Caco-2 (cell line): ENCODE results near the gene TRPV4. TPM values are rescaled to one million over a fixed set of nuclear protein-coding genes. Genes with fewer than 3 reads are reported as not detected.

Experiments
- BruUV-seq: library from RNA; stranded (reverse); fragments of 400-500 nt; replicated peaks from 2 replicates; lab custom pipeline; 2021; lab: Mats Ljungman, UMichigan
- CTCF ChIA-PET: fragments of 300-600 bp; sonication (Branson Sonifier 250); formaldehyde crosslinking; loops from one replicate; lab custom pipeline; 2022; ENCODE audit warnings: antibody characterized with exemption; lab: Charles Lee
- POLR2A ChIA-PET: fragments of 300-600 bp; sonication (Branson Sonifier 250); formaldehyde crosslinking; loops from one replicate; lab custom pipeline; 2022; ENCODE audit warnings: antibody characterized with exemption; lab: Charles Lee
- DNase-seq, 2 experiments: peaks; one replicate each; pipeline versions ENCODE4 v3.0.0 to v3.0.0-alpha.2; 2020 to 2022
- H3K27me3 ChIP-seq: replicated peaks from 2 replicates; pipeline ENCODE4 v1.6.0; 2011; ENCODE audit warnings: low read length; ENCODE audit not compliant: control insufficient read depth, insufficient read depth
- H3K36me3 ChIP-seq: 2 replicates; pipeline ENCODE4 v1.5.1; 2011; ENCODE audit warnings: low read length; ENCODE audit not compliant: control insufficient read depth, insufficient read depth
- H3K4me1 ChIP-seq: fragments of 250-450 bp; sonication (Bioruptor Pico); 2 replicates; pipeline ENCODE4 v1.5.1; 2020; ENCODE audit warnings: mild to moderate bottlenecking
- H3K4me3 ChIP-seq: 2 replicates; pipeline ENCODE4 v1.5.1; 2011; ENCODE audit warnings: low read depth, mild to moderate bottlenecking, control low read depth, low read length
- H3K9me3 ChIP-seq: fragments of 250-450 bp; sonication (Bioruptor Pico); 2 replicates; pipeline ENCODE4 v1.5.1; 2020; ENCODE audit warnings: mild to moderate bottlenecking, moderate library complexity
- H3K27ac Mint-ChIP-seq: one replicate; pipeline ENCODE4 v1.8.0; 2022; ENCODE audit warnings: mixed read lengths; ENCODE audit not compliant: unreplicated experiment
- H3K27me3 Mint-ChIP-seq: one replicate; pipeline ENCODE4 v1.8.0; 2022; ENCODE audit warnings: mixed read lengths; ENCODE audit not compliant: insufficient read depth, unreplicated experiment
- H3K36me3 Mint-ChIP-seq: one replicate; pipeline ENCODE4 v1.8.0; 2022; ENCODE audit warnings: mild to moderate bottlenecking, mixed read lengths; ENCODE audit not compliant: insufficient read depth, unreplicated experiment
- H3K4me1 Mint-ChIP-seq: one replicate; pipeline ENCODE4 v1.8.0; 2022; ENCODE audit warnings: low read depth, mixed read lengths; ENCODE audit not compliant: unreplicated experiment
- H3K4me3 Mint-ChIP-seq: one replicate; pipeline ENCODE4 v1.8.0; 2022; ENCODE audit warnings: mild to moderate bottlenecking, moderate library complexity, mixed read lengths; ENCODE audit not compliant: unreplicated experiment
- H3K9me3 Mint-ChIP-seq: one replicate; pipeline ENCODE4 v1.8.0; 2022; ENCODE audit warnings: mixed read lengths; ENCODE audit not compliant: unreplicated experiment
- CTCF ChIP-seq, 2 experiments: fragments of 200-600 bp in 1 of 2; IDR thresholded peaks; 1 replicate in 1 of 2; 2 replicates in 1 of 2; pipeline versions ENCODE4 v1.5.1 to v1.8.0; 2011 to 2022; ENCODE audit warnings: antibody characterized with exemption in 1 of 2, control low read depth in 1 of 2, inconsistent platforms in 1 of 2, low read depth in 1 of 2, low read length in 1 of 2, mild to moderate bottlenecking in 1 of 2, moderate library complexity in 1 of 2; ENCODE audit not compliant: insufficient read depth in 1 of 2, severe bottlenecking in 1 of 2, unreplicated experiment in 1 of 2
- intact Hi-C: fragments of 100-400 bp; cut with micrococcal nuclease; formaldehyde crosslinking; loops from one replicate; pipeline ENCODE4 v1.10.0; 2022; ENCODE audit not compliant: unreplicated experiment
- total RNA-seq: library from RNA; stranded (reverse); gene quantifications from 2 replicates; pipeline ENCODE4 v1.2.3, GENCODE V29; 2022

TRPV4 gene
- total RNA-seq, 1 experiment from 2014 or later: not detected

DNA sequence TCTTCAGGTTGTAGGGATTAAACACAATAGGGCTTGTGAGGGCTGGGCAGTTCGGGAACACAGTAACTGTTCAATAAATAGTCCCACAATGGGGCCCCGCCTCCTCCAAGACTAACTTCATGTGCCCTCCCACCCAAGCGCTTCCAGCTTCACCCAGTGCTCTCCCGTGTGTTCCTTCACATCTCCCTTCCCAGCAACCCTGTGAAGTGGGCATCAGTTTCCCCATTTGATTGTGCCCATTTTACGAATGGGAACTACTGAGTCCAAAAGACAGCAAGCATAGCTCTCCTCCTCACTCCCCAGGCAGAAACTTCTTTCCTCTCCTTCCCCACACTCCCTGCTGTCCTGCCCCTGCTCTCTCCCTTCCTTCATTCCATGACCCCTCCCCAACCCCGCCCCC lies 6.2 kb upstream of the TRPV4 start:
- Histone ChIP-seq H3K9me3 (no peaks in the 10 kb centered on the region), H3K4me3 (no peak overlapping the region), H3K27me3 (no peaks in the 10 kb centered on the region), H3K36me3 (no peaks in the 10 kb centered on the region), H3K4me1 (no peaks in the 10 kb centered on the region)
- no peak for TF ChIP-seq CTCF (IDR thresholded peaks at IDR 0.05; ENCODE audit: insufficient read depth in 1 of 2, low read depth in 1 of 2, low read length in 1 of 2, severe bottlenecking in 1 of 2, unreplicated experiment in 1 of 2)
- BruUV-seq: no TSS peak
- no peak overlapping the region for H3K4me3 Mint-ChIP-seq
- ChIA-PET CTCF (no interaction called here), POLR2A (no interaction called here)
- H3K27me3 Mint-ChIP-seq: no peaks in the 10 kb centered on the region
- H3K4me1 Mint-ChIP-seq: no peaks in the 10 kb centered on the region
- no peak overlapping the region for H3K27ac Mint-ChIP-seq
- intact Hi-C loops: no loop called here
- no peaks in the 10 kb centered on the region for H3K36me3 Mint-ChIP-seq
- H3K9me3 Mint-ChIP-seq: no peaks in the 10 kb centered on the region
- DNase-seq: no peak

DNA sequence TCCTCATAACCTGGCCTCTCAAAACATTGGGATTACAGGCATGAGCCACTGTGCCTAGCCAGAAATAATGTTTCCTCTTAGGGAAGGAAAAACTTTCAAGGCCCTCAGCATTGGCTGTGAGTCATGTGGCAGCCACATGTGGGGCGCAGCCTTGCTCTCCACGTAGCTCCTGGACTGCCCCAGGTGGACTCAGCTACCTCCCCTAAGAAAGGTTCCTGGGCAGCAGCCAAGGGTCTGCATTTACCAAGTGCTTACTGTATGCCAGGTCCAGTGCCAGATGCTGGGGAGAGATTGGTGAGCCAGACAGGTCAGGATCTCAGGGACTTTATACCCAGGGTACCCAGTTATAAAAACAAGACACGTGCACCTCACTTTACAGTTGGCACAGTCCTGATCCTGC lies 3.7 kb upstream of the TRPV4 start:
- no peak for TF ChIP-seq CTCF (IDR thresholded peaks at IDR 0.05; ENCODE audit: insufficient read depth in 1 of 2, low read depth in 1 of 2, low read length in 1 of 2, severe bottlenecking in 1 of 2, unreplicated experiment in 1 of 2)
- BruUV-seq: no TSS peak
- intact Hi-C loops: no loop called here
- H3K27me3 ChIP-seq: no peaks in the 10 kb centered on the region
- ChIA-PET CTCF (interaction anchor here (2.1 kb wide), 1 partner anchor 8 kb away, joined by 4 read pairs; no protein-coding TSS in a partner anchor), POLR2A (no interaction called here)
- H3K4me3 Mint-ChIP-seq: no peak overlapping the region
- H3K36me3 Mint-ChIP-seq: no peaks in the 10 kb centered on the region
- no peak overlapping the region for H3K4me3 ChIP-seq
- DNase-seq: no peak
- H3K9me3 ChIP-seq: no peaks in the 10 kb centered on the region
- H3K4me1 ChIP-seq: no peaks in the 10 kb centered on the region
- H3K36me3 ChIP-seq: no peaks in the 10 kb centered on the region
- no peaks in the 10 kb centered on the region for H3K4me1 Mint-ChIP-seq
- H3K9me3 Mint-ChIP-seq: no peaks in the 10 kb centered on the region
- H3K27ac Mint-ChIP-seq: no peak overlapping the region
- no peaks in the 10 kb centered on the region for H3K27me3 Mint-ChIP-seq

GRCh38 chr12:109835827-109836226 lies 2.6 kb upstream of the TRPV4 start:
- no peaks in the 10 kb centered on the region for H3K27me3 ChIP-seq
- no peak for TF ChIP-seq CTCF (IDR thresholded peaks at IDR 0.05; ENCODE audit: insufficient read depth in 1 of 2, low read depth in 1 of 2, low read length in 1 of 2, severe bottlenecking in 1 of 2, unreplicated experiment in 1 of 2)
- H3K36me3 ChIP-seq: no peaks in the 10 kb centered on the region
- no peak for DNase-seq
- Mint-ChIP-seq H3K27me3 (no peaks in the 10 kb centered on the region), H3K4me1 (no peaks in the 10 kb centered on the region), H3K4me3 (no peak overlapping the region), H3K27ac (no peak overlapping the region), H3K9me3 (no peaks in the 10 kb centered on the region), H3K36me3 (no peaks in the 10 kb centered on the region)
- POLR2A ChIA-PET: no interaction called here
- CTCF ChIA-PET: interaction anchor here (2.1 kb wide), 1 partner anchor 10 kb away, joined by 4 read pairs; no protein-coding TSS in a partner anchor
- no TSS peak for BruUV-seq
- intact Hi-C loops: no loop called here
- H3K9me3 ChIP-seq: no peaks in the 10 kb centered on the region
- peaks cover 3% of the 10 kb centered on the region; the same call in 1 of the 2 replicates for H3K4me1 ChIP-seq
- H3K4me3 ChIP-seq: no peak overlapping the region
